ENCODE results near the gene DENND5A.
"Not testable (repeated sequence)": the region's sequence is repeated elsewhere in the genome, so short reads cannot be mapped to it uniquely, and the experiment has no call there.

The DENND5A gene

DNA sequence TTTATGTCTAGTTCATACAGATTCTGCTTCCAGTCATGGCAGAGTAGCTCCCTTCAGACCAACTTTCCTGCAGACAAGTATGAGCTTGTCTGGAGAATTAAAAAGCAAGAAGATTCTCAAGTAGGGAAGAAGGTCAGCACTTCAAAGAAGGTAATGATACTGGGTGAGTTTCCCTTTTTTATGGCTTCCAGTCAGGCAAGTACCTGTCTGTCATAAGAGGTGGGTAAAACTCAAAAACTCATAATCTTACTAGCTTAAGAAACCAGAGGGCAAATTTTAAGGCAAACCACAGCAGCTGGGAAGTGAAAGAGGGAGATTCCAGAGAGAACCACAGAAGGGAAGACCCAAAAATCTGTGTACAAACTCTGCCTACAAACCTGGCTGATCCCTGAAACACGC, 54.2 kb downstream of the DENND5A start:
- no peak for DNase-seq (ENCODE audit: low spot score)

- DNase-seq (ENCODE audit: low spot score): no peak
Measured at GRCh38 chr11:9210224-9210921, 54.8 kb downstream of the DENND5A start.

DNA sequence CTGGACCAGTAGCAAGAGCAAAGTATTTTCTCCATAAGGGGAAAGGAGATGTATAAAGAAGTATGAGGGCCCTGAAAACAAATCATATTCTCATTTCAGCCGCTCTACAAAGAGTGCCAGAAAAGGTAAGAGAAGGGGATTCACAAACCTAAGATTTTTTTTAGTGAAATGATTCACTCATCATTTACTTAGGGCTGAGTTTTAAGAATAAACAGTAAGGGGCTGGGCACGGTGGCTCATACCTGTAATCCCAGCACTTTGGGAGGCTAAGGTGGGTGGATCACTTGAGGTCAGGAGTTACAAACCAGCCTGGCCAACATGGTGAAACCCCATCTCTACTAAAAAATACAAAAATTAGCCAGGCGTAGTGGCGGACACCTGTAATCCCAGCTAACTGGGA, 55.5 kb downstream of the DENND5A start:
- DNase-seq (ENCODE audit: low spot score): not testable (repeated sequence)

- DNase-seq (ENCODE audit: low spot score): no peak
Measured at GRCh38 chr11:9208726-9209501, 56.2 kb downstream of the DENND5A start.

- DNase-seq (ENCODE audit: low spot score): no peak
Measured at GRCh38 chr11:9207229-9207628, 57.9 kb downstream of the DENND5A start.

GRCh38 chr11:9206496-9206895, 58.7 kb downstream of the DENND5A start:
- no peak for DNase-seq (ENCODE audit: low spot score)

DNA sequence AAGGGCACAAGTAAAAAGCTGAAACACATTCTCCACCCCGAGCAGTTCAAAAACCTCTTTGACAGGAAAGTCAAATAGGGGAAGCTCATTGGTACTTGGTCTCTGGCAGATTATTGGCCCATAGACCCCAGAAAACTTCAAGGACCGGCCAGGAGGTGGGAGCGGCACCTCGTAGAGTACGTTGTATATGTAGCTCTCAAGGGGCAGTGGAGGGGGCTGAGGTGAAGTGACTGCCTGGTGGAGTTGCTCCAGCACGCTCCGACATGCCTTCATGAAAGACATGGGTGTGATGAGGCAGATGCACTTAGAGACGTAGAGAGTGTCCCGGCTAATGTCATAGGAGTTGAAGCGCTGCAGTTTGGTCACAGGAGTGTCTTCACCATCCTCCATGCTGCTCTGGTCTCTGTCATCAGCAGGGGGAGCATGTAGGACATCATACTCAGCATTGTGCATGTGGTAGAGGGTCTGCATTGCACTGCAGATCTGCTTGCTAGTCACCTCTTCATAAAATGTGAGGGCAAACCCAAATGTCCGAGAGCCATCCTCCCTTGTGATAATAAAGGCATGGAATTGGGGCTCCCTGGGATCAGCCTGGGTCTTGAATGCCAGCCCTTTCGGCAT, 61.3 kb downstream of the DENND5A start:
- no peak for DNase-seq (ENCODE audit: low spot score)

- DNase-seq (ENCODE audit: low spot score): no peak
Measured at GRCh38 chr11:9201372-9202162, 63.6 kb downstream of the DENND5A start.

DNA sequence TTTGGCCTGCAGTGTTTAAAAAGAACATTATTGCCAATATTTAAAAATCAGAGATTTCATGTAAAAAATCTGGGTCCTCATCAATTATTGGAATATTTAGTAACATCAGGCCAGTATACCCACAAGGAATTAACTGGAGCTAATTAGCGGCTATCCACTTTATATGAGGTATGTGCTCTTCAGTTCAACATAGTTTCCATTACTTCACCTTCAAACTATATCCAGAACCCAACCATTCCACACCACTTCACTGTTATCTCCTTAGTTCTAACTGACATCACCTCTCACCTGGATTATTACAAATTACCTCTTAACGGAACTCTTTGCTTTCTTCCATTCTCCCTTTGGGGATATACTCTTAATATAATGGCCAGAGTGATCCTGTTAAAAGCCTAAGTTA, 64.7 kb downstream of the DENND5A start:
- DNase-seq (ENCODE audit: low spot score): no peak

DNA sequence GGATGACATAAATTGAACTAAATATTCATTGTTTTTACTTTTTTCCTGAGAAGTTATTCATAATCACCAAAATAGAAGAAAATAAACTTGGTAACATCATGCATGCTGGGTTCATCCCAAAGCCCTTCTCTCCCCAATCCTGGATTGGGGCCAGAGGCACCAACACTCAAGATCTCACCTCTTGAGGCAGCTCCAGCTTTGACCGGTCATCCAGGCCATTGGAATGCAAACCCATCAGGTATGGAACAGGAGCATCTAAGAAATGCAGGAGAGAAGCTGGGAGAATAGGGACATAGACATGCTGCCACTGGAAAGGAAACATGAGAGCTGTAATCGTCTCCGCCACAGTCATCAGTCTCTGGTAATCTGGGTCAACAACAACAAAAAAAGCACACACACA, 71.8 kb downstream of the DENND5A start:
- DNase-seq (ENCODE audit: low spot score): no peak

GRCh38 chr11:9192561-9192960, 72.6 kb downstream of the DENND5A start:
- no peak for DNase-seq (ENCODE audit: low spot score)

GRCh38 chr11:9190326-9191016, 74.7 kb downstream of the DENND5A start:
- not testable (repeated sequence) for DNase-seq (ENCODE audit: low spot score)

DNA sequence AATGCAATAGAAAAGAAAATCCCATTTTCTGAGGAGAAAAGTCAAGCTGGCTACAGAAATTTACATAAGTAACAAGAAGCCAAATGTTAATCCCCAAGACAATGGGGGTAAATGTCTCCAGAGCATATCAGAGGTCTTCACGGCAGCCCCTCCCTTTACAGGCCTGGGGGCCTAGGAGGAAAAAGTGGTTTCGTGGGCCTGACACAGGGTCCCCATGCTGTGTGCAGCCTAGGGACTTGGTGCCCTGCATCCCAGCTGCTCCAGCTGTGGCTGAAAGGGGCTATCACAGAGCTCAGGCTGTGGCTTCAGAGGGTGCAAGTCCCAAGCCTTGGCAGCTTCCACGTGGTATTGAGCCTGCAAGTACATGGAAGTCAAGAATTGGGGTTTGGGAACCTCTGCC, 76.3 kb downstream of the DENND5A start:
- DNase-seq (ENCODE audit: low spot score): not testable (repeated sequence)

DNA sequence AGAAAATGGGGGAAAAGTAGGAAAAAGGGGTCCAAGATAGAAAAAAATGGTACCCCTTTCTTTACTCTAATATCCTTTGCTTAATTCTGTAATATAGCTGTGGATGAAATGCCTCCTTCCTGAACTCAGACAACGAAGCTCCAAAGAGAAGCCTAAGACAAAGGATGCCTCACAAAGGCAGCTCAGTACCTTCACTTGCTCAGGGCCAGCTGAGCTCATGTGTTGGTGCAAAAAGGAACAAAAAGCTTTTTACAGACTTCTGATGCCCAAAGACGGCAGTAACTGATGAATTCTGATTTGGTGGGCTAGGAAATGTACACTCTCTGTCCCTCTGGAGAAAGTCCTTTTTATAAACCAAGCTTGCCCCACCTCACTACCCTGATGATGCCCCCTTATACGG, 77.5 kb downstream of the DENND5A start:
- DNase-seq (ENCODE audit: low spot score): no peak

GRCh38 chr11:9184516-9184915, 80.6 kb downstream of the DENND5A start:
- no peak for DNase-seq (ENCODE audit: low spot score)

GRCh38 chr11:9182180-9182871, 82.8 kb downstream of the DENND5A start:
- no peak for DNase-seq (ENCODE audit: low spot score)

DNA sequence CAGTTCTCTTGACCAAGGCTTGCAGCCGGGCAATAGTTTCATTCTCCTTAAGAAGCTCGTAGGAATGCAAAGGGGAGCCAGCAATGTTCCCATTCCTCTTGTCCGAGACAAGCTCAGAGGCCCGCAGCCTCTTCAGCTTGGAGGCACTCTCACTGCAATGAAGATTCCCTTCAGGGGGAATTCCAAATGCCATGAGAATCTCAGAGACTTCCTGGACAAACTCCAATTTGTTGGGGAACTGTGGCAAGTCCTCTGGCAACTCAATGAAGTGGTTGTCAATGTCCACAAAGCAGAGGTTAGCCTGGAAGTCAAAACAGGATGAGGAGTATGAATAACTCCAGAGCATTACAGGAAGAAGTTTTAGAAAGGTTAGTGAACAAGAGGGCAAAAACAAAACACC, 84.4 kb downstream of the DENND5A start:
- DNase-seq (ENCODE audit: low spot score): no peak

DNA sequence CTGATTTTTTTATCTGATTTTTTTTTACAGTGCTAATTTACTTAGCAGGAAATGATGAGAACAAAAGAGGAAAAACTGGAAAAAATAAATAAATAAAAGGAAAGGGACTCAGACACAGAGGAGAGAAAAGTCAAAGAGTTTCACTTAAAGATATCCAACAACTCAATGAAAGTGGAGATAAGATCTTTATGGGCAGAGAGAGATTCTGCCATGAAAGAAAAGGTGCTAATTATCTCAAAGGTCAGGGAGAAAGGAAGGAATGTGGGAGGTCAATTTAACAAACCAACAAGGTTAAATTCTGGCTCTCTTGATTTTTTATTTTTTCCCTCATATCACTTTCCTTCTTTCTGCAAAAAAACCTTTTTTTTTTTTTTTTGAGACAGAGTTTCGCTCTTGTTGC, 86.0 kb downstream of the DENND5A start:
- DNase-seq (ENCODE audit: low spot score): no peak

DNA sequence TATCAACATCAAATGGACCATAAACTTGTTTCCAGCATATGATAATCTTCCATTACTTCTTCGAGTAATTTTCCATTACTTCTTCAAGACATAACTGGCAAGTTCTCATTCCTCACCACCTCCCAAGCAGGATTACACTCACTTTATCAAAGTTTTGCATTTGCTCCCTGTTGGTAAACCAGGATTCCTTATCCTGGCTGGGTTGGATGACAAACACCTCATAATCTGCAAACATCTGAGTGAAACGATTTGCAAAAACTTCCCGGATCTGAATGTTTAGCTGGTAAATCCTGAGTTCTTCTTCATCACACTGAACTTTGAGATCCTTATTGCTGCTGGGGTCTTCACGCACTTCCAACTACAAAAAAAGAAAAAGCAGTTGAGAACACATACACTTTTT, 86.4 kb downstream of the DENND5A start:
- DNase-seq (ENCODE audit: low spot score): no peak

GRCh38 chr11:9177438-9178091, 87.6 kb downstream of the DENND5A start:
- DNase-seq (ENCODE audit: low spot score): no peak

DNA sequence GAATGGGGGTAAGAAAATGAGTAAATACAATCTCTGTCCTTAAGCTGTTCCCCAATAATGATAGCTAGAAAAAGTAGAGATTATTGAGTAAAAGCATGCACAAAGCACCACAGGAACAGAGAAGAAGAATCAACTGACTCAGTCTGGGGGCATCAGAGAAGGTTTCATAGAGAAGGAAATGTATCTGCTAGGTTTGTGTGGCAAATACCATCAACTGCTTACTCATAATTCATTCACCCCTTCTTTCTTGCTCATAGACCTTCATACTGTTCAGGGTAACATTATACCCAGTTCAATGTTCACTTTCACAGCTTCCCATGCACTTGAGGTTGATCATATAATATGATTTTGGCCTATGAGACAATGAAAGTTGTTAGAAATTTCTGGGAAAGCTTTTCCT, 88.6 kb downstream of the DENND5A start:
- DNase-seq (ENCODE audit: low spot score): no peak
